H7 (cell line): ENCODE results near the gene HOXA6. TPM values are rescaled to one million over a fixed set of nuclear protein-coding genes. Genes with fewer than 3 reads are reported as not detected.

ENCODE experiments used
- DNase-seq: peaks from one replicate; pipeline ENCODE4 v3.0.0; 2012
- H3K27me3 ChIP-seq: 2 replicates; pipeline ENCODE4 v1.6.0; 2011; ENCODE audit warnings: mild to moderate bottlenecking, low read length; ENCODE audit not compliant: control insufficient read depth, insufficient read depth
- H3K36me3 ChIP-seq: replicated peaks from 2 replicates; pipeline ENCODE4 v1.5.1; 2011; ENCODE audit warnings: low read length; ENCODE audit not compliant: control insufficient read depth, insufficient read depth
- H3K4me3 ChIP-seq: 2 replicates; pipeline ENCODE4 v1.5.1; 2011; ENCODE audit warnings: low read depth, mild to moderate bottlenecking, control low read depth, low read length, moderate library complexity; ENCODE audit not compliant: insufficient read depth
- total RNA-seq: library from RNA; depleted of rRNA; stranded (reverse); fragments of >200 nt; shearing (Covaris generic); gene quantifications from 2 replicates; pipeline ENCODE4 v1.2.3, GENCODE V29; 2014

The HOXA6 gene
- total RNA-seq, 1 experiment from 2014 or later, result not detected

GRCh38 chr7:27179503-27180430, 32.2 kb upstream of the HOXA6 start:
- H3K27me3 ChIP-seq, result peaks cover 100% of the 10 kb centered on the region
- no peaks in the 10 kb centered on the region for H3K36me3 ChIP-seq
- H3K4me3 ChIP-seq, result no peak overlapping the region
- peak; percentile 97 for DNase-seq

DNA sequence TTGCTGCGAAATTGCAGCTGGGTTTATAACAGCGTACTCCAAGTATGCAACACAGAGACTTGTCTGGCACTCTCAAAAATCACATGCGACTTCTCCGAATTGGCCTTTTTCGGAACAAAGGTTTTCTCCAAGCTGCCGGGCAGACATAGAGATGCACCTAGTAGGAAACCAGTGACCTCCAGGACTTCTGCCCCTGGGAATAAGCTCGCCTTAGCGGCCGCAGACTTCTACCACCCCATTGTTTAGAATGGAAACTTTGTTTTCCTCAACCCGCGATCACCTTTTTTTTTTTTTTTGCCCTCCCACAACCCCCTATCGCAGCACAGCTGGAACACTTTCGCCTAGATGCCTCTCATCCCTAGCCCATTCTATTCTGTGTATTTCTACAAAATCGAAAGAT, 31.5 kb upstream of the HOXA6 start:
- Histone ChIP-seq H3K36me3 (no peaks in the 10 kb centered on the region), H3K4me3 (no peak overlapping the region), H3K27me3 (peaks cover 100% of the 10 kb centered on the region)
- peak; percentile 57 for DNase-seq

- H3K27me3 ChIP-seq, result peaks cover 100% of the 10 kb centered on the region
- H3K36me3 ChIP-seq, result no peaks in the 10 kb centered on the region
- H3K4me3 ChIP-seq, result no peak overlapping the region
- peak; percentile 39 for DNase-seq
Measured at GRCh38 chr7:27178366-27178765, 30.8 kb upstream of the HOXA6 start.

DNA sequence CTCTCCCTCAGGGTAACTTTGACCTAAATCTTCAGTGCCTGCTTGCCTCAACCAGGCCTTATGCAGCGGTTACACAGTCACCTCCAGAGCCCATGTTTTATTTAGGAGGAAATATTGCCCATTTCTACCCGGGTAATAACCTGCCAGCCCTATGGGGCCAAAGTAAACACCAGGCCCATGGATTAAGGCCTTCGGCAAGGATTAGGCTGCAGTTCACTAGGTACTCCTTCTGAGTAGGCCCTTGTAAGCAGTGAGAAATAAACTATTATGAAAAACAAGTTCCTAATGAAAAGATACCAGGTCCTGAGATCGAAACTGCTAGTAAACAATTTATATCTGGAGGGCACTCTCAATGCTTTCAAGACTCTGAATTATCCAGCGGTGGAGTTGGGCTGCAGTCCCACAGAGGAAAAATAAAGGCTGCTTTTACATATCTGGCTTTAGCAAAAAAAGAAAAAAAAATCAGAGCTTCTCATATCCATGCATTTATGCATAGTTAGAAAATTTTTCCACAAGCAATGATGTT, 30.3 kb upstream of the HOXA6 start:
- peak; percentile 33 for DNase-seq
- Histone ChIP-seq H3K36me3 (no peaks in the 10 kb centered on the region), H3K27me3 (peaks cover 100% of the 10 kb centered on the region), H3K4me3 (no peak overlapping the region)

DNA sequence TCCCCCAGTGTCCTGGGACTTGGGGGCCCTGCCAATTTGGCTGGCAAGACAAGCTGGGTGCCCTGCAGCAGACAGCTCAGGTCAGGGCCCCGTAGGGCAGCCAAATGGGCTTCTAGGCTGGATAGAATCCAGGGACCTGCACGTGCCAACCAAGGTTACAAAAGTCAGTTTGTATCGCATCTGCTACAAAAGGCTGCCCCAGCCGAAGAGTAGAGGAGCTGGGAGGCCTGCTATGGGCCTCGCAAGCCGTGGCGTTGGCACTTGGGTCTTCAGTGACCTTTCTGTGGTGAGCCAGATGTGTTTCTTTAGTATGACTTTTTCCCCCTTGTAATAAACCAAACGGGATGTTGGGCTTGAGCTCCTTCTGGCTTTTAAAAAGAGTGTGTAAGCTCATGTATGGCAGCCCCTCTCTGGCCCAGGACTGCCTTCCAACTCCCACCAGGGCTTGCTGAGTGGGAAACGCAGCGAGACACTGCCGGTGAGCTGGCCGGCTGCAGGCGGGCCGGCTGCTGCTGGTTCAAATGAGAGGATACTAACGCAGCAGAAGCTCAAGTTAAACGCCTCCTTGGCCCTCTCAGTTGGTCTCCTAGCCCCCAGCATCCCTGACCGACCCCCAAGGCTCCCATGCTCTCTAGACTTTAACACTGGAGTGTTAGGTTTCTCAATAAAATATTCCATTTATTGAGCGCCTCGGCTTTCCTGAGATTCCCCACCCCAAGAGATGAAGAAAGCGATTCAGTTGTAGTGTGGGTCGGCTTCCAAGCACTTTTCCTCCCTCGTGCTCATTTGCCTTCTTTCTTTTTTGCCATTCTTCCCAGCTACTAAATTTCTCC, 29.6 kb upstream of the HOXA6 start:
- Histone ChIP-seq H3K4me3 (no peak overlapping the region), H3K27me3 (peaks cover 100% of the 10 kb centered on the region), H3K36me3 (no peaks in the 10 kb centered on the region)
- peak; percentile 49 for DNase-seq

DNA sequence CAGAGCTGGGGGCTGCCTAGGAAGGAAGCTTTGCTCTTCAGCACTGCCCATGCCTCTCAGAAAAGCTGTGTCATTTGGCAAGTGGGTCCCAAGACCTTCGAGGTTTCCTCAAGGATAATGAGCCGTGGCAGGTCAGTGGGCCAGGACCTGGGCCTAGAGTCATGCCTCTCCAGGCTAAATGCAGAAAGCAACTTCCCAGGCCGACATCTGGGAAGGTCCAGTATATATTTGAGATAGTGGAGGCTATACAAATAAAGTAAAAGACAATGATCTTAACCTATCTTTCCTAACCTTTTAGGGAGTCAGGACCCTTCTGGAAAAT, 28.9 kb upstream of the HOXA6 start:
- H3K27me3 ChIP-seq, result peaks cover 100% of the 10 kb centered on the region
- H3K36me3 ChIP-seq, result no peaks in the 10 kb centered on the region
- no peak overlapping the region for H3K4me3 ChIP-seq
- DNase-seq, result no peak

DNA sequence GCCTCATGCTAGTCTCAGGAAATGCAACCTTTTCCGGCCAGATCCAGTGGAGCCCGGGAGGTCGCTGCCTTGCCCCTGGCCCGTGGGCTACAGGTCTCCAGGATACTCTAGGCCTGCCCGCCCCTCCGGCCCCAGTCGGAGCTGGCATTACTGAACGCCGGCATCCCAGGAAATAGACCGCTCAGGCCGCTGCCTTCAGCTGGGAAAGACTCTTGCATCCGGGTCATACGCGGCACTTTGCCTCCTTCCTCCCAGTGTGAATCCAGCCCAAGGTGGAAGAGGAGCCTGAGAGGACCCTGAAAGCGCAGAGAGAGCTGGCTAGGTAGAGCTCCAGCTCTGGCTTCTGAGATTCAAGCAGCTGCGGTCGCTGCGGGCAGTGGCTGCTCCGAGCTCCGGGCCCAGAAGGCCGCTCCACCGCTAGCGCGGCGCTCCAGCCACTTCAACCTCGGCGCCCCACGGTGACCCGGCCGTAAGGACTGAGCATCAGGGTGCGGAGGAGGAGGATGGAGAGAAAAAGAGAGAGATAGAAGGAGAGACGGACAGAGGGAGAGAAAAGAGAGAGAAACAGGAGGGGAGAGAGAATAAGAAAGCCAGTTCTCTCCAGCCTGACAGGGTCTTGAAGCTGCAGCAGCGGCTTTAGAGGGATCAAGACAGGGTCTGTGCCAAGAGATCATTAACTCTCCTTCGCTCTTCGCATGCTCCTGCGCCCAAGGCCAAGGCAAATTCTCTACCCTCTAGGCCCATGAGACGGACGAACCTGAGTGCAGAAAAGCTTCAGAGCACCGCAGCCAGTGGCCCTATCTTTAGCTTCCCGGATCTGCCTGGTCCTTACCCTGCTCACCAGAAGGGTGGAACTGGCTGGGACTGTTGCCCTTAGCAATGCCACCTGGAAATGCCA, 28.3 kb upstream of the HOXA6 start:
- Histone ChIP-seq H3K27me3 (peaks cover 100% of the 10 kb centered on the region), H3K36me3 (no peaks in the 10 kb centered on the region), H3K4me3 (no peak overlapping the region)
- DNase-seq, result peak; percentile 72

GRCh38 chr7:27174874-27175625, 27.5 kb upstream of the HOXA6 start:
- Histone ChIP-seq H3K4me3 (no peak overlapping the region), H3K27me3 (peaks cover 100% of the 10 kb centered on the region), H3K36me3 (no peaks in the 10 kb centered on the region)
- DNase-seq, result peak; percentile 35

DNA sequence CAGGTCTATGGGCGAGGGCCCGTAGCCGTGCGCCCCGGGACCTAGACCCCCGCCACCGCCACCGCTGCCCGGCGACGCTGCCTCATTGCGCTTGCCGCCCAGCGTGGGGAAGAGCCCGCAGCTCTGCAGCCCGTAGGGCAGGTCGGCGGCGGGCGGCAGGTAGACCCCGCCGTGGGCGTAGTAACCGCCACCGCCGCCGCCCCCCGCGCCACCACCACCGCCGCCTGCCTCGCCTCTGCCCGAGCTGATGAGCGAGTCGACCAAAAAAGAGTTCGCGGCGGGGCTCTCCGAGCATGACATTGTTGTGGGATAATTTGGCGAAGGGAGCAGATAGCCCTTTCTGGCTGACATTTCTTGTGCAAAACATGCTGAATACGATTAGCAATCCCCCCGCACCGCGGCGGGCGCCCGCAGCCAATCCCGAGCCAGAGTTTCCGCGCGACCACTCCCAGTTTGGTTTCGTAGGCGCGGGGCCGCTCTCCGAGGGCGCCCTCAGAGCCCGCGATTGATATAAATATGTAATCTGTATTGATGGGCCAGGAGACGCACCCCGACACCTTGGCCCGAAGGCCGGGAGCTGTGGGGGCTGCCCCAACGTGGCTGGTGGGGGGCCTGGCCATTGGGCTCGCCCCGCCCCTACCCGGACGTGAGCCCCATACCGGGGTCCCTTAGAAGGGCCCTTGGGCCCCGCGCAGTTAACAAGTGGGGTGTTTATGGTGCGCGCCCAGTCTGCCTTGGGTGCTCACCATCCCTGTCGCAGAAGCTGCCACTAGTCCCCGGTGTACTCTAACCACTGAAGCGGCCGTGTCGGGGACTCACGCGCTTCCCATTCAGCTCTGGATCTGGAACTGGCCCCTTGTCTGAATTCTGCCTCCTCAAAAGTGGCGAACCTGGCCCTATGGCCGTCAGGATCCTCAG, 26.6 kb upstream of the HOXA6 start, which contains the start of gene HOXA10:
HOXA10 (minus strand) TSS at position 365 of the 918 bp plus-strand sequence; CDS start at position 351, 14 bp downstream.
- Histone ChIP-seq H3K36me3 (no peaks in the 10 kb centered on the region), H3K4me3 (no peak within 1 kb of the TSS), H3K27me3 (peaks cover 100% of the 10 kb centered on the region)
- DNase-seq, result peak; percentile 81

DNA sequence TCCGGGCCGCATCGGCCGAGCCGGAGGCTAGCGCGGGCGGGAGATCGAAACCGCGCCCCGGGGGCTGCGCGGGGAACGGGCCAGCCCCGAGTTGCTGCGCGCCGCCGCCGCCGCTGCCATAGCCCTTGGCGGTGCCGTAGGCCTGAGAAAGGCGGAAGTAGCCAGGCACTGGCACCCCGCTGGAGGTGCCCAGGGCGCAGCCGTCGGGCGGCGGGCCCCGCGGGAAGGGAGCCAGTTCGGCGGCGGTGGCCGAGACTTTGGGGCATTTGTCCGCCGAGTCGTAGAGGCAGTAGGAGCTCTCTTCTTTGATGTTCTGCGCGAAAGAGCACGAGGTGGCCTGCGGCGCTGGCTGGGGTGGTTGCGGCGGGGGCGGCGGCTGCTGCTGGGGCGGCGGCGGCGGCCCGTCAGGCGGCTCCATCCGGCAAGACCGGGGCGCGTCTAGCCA, 26.0 kb upstream of the HOXA6 start:
- no peak overlapping the region for H3K4me3 ChIP-seq
- H3K27me3 ChIP-seq, result peaks cover 100% of the 10 kb centered on the region
- peak; percentile 81 for DNase-seq
- no peaks in the 10 kb centered on the region for H3K36me3 ChIP-seq

GRCh38 chr7:27172823-27173510, 25.4 kb upstream of the HOXA6 start:
- Histone ChIP-seq H3K27me3 (peaks cover 100% of the 10 kb centered on the region), H3K36me3 (no peaks in the 10 kb centered on the region), H3K4me3 (no peak overlapping the region)
- DNase-seq, result peak; percentile 80

GRCh38 chr7:27172315-27172774, 24.8 kb upstream of the HOXA6 start:
- H3K36me3 ChIP-seq, result no peaks in the 10 kb centered on the region
- no peak for DNase-seq
- H3K27me3 ChIP-seq, result peaks cover 100% of the 10 kb centered on the region
- H3K4me3 ChIP-seq, result no peak overlapping the region
